Adrenal gland (tissue), 5 donors: Measurements from ENCODE around the gene STEAP2.

Experiments
- CTCF ChIP-seq, 6 experiments: fragments of 450-650 bp in 4 of 6; fragments of 200-600 bp in 2 of 6; sonication (generic) in 1 of 6; IDR thresholded peaks; 1 replicate in 5 of 6; 2 replicates in 1 of 6; pipeline versions ENCODE4 v1.5.1 to v1.8.0; 2016 to 2021; ENCODE audit warnings: antibody characterized with exemption in 6 of 6, mild to moderate bottlenecking in 2 of 6, moderate library complexity in 1 of 6
- POLR2A ChIP-seq, 2 donors: fragments of 450-650 bp; IDR thresholded peaks; one replicate each; pipeline ENCODE4 v1.6.1; 2017; ENCODE audit warnings: antibody characterized with exemption in 2 of 2, mild to moderate bottlenecking in 2 of 2, moderate library complexity in 1 of 2
- donor health status: DM: no; HTN: no; CAD: no.

GRCh38 chr7:90222390-90222789, 10.8 kb downstream of the STEAP2 start:
- no peak for TF ChIP-seq CTCF (IDR thresholded peaks at IDR 0.05)
- no peak for TF ChIP-seq POLR2A (IDR thresholded peaks at IDR 0.05)
